COR-L47 (cell line): ENCODE results near the gene RAB14.

ENCODE experiments used
- DNase-seq: peaks from one replicate; lab custom pipeline; 2025; lab: John Stamatoyannopoulos, UW

RAB14 gene

GRCh38 chr9:121201738-121202533, at the start of gene RAB14:
Gene RAB14 (minus strand): TSS chr9:121201869. CDS start chr9:121193412, 8,457 bp downstream.
- peak; percentile 99 for DNase-seq

GRCh38 chr9:121249563-121249962, 47.9 kb upstream of the RAB14 start:
- DNase-seq: no peak

DNA sequence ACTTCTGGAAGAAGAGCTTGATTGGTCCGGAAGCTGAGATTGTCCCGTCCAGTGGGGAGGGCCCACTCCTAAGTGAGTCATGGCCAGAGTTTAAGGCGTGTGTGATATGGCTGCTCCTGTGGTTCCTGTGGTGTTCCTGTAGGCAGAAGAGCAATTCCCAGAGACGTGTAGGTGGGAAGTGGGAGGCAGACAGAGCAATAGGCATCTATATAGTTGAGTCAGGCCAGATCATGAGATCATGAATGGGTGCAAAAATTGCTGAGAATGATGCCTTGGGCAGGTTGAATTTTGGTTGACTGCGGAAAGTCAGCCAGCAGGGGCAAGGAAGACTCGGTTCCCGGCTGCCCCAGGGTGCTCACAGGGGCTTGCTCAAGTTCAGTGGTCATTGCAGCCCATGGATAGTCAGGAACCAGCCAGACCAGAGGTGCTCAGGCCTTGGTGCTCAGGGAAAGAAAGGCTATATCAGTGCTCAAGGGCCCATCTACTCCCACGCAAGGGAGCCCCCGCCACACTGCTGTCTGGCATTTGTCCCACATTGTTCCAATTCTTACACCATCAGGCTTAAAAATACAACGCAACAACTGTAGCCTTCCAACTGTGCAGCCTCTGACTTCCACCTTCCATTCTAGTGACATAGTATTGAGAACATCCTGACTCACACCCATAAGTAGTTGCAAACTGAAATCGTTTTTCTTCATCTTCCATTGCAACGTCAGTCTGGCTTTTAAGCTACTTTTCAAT, 45.3 kb upstream of the RAB14 start:
- no peak for DNase-seq

DNA sequence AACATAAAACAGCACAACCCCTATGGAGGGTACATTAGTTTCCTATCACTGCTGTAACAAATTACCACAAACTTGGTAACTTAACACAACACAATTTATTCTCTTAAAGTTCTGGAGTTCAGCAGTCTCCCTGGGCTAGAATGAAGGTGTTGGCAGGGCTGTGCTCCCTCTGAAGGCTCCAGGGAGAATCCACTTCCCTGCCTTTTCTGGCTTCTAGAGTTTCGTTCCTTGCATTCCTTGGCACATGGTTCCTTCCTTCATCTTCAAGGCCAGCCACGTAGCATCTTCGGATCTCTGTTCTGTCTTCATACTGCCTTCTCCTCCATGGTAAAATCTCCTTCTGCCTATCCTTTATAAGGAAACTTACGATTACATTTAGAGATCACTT, 41.3 kb upstream of the RAB14 start:
- DNase-seq: no peak

DNA sequence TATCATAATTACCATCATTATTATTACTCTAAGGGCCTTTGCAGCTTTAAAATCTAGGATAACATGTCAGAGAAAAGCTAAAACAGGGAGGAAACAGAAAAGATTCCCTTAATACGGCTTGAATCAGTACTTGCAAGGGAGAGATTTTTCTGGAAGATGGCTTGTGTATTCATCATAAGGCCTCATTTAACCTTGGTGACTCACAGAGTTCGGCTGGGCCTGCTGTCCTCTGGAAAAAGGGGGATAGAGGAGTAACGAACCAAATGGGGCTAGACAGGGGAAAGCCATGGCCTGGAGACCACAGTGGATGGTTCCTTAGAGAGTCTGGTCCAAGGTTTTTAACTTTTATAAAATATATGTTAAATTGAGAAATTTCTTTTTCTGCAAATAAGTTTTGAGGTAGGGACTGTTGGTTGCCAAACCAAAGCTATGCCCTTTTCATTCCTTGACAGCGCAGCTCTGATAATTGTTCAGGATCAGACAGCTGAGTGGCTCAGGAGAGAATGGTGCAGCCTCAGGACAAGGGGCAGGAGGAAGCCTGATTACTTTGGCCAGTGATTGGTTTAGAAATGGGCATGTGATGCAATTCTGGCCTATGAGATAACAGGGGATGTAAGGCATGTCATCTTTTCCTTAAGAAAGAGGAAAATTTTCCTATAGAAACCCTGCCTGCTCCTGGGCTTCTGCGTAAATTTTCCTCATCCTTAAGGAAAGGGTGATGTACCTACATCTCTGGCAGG, 40.7 kb upstream of the RAB14 start:
- DNase-seq: no peak

DNA sequence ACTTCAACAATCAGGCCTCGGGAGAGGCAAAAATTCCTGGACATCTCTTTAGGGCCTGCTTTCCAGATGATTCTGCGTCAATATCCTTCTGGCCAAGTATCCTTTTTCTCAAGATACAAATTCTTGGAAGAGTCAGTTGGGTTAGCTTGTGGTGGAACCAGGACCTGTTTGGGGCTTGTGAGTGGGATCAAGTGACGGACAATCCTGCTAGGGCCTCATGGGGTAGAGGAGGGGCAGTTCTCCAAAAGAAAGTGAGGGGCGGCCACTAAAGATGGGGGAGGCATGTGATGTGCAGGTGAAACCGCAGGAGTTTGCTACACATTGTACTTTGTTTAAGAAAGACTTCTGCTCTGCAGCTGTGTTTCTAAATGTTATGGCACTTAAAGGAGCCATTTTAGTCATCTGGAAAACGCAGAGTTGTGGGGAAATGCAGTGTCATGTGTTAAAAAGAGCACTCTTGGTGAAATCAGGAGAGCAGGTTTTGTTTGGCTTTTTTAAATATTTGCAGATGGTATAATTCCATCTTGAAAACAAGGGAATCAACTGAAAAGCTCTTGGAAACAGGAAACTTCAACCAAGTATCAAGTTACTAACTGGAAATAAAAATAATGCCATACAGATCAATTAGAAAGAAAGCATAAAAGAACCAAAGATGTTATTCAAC, 38.9 kb upstream of the RAB14 start:
- no peak for DNase-seq

- DNase-seq: no peak
These were observed 38.2 kb upstream of the RAB14 start for GRCh38 chr9:121239851-121240250.

DNA sequence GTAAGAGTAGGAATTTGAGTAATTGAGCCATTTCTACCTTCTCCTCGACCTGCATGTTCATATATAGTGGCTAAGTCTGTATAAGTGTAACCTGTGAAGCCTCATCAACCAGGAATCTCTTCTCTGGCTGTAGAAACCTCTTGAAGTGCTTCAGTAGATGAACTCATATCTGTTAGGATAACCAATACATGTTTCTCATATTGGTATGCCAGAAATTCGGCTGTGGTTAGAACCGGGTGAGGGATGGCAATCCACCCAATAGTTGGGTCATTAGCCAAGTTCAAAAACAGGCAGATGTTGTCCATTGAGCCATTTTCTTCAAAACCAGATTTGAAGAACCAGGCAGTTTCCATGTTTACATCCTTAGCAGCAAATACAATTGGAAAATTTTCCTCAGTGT, 37.4 kb upstream of the RAB14 start:
- DNase-seq: no peak

- no peak for DNase-seq
These were observed 36.2 kb upstream of the RAB14 start for GRCh38 chr9:121237916-121238315.

DNA sequence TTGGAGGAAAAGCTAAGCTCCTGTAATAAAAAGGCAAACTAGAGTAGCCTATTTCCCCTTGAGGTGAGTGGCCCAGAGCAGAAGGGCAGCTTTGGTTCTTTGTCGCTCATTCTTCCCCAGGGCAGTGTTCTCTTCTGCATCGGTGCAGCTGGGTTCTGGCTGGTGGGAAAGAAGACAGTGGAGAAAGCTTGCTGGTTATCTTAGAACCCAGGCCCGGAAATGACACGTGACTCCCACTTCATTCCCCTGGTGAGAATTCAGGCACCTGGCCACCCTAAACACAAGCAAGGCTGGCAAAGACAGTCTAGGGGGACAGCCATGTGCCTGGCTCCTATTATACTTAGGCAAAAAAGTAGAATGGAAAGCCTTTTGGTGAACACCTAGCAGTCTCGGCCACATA, 33.8 kb upstream of the RAB14 start:
- no peak for DNase-seq

- no peak for DNase-seq
These were observed 33.1 kb upstream of the RAB14 start for GRCh38 chr9:121234832-121235161.

GRCh38 chr9:121233906-121234831, 32.5 kb upstream of the RAB14 start:
- DNase-seq: no peak

GRCh38 chr9:121232251-121232650, 30.6 kb upstream of the RAB14 start:
- DNase-seq: no peak

DNA sequence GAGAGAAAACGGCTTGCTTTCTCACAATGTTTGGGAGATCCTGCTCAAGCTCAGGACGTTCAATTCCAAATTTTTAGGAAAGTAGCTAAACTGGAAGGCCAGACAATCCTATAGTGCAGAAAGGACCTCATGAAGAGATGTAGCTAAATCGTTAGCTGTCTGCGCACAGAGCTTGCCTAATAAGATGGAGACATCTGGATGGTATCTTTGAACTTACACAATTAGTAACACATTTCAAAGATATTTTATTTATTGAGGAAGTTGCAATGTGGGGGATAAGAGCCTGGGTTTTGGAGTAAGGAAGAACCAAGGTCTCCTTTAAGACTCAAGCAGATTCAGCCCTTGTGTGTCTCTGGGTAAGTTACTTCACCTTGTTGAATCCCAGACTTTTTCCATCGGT, 28.6 kb upstream of the RAB14 start:
- DNase-seq: no peak

DNA sequence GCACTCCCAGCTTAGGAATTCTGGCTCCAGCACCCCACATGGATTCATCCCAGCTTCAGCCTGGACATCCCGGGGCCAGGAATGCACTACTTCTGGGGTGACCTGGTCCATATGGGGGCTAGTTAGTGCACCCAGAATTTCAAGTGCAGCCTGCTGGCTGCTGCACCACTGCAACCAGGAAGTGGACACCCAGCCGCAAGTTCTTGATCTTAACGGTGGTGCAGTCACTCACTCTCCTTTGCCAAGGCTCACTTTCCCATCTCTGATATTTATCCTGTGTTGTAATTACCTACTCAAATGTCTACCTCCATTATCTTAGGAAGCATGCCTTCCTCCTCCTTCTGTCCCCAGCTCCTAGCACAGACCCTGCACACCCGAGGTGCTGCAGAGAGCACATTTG, 26.2 kb upstream of the RAB14 start:
- DNase-seq: no peak

- DNase-seq: no peak
These were observed 24.5 kb upstream of the RAB14 start for GRCh38 chr9:121226175-121226574.

GRCh38 chr9:121225240-121225639, 23.6 kb upstream of the RAB14 start:
- DNase-seq: no peak

- peak; percentile 32 for DNase-seq
These were observed 21.0 kb upstream of the RAB14 start for GRCh38 chr9:121222524-121223171.

DNA sequence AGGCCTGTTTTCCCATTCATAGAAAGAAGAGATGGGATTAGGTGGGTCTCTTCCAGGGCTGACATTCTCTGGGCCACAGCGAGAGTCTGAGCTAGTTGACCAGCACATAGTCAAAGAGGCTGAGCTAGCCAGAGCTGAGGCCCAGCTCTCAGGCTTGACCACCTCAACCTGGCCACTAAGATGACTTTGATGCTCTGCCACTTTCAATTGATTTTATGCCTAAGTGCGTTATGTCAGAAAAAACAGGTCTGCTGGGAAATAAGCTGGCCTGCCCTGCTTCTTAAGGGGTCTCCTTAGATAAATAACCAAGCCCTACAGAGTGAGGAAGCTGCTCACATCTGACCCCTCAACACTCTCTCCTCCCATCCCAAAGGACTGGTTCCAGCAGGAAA, 20.0 kb upstream of the RAB14 start:
- DNase-seq: no peak

- no peak for DNase-seq
These were observed 19.5 kb upstream of the RAB14 start for GRCh38 chr9:121220996-121221663.
